Right hindlimb (tissue), 1 donor: ENCODE data around the gene FHIT.
A peak's percentile ranks its signal among the peaks of the same experiment; 100 is the strongest.

Source experiments
- DNase-seq: peaks from one replicate; pipeline ENCODE4 v3.0.0-alpha.2; 2018

Gene FHIT

DNA sequence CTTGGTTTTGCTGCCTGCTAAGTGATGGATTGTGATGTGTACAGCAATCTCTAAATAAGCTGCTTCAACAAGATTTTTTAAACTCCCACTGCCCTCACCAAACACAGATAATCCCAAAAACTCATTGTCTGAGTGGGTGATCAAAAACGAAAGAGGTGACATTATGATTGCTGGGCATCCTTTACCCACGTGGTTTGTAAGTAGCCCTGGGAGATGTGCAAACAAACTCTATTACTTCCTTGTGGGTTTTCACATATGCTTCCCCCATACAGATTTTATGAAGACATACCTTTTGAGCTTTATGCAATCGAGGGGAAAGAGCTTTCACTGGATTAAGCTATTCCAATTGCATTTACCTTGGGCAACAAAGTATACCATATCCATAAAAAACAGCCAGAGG is 1000.4 kb downstream of the FHIT start:
- no peak for DNase-seq

DNA sequence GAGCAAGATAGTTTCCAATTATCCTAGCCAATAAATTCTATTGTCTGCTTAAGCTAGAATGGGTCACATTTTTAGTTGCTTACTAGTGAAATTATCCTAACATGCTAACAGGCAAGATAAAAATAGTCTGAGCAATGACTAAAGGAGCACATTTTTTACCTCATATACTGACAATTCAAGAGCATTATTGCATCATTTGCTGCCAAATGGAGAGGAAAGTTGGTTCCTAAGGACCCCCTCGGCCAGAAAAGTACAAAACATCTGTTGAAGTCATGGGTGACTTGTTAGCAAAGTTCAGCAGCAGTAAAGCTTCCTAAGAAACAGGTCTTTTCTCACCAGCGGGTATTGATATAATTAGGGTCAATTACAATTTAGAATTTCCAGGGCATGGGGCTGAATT is 1001.0 kb downstream of the FHIT start:
- no peak for DNase-seq

DNA sequence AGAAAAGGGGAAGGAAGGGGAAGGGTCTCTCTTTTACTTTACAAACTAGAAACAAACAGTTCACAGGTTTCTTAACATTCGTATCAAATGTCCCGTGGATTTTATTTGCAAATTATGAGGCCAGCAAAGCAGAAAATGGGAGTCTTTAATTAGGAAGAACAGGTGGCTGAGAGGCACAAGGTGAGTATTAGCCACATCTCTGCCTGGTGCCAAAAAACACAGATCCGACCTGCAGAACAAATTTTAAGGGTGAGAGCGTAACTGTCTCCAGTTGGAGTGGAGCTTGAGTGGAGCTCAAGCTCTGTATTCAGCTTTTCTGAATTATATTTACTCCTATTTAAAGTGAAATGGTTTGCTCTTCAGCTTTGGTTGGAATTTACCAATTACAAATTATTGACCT is 1004.9 kb downstream of the FHIT start:
- DNase-seq: no peak

DNA sequence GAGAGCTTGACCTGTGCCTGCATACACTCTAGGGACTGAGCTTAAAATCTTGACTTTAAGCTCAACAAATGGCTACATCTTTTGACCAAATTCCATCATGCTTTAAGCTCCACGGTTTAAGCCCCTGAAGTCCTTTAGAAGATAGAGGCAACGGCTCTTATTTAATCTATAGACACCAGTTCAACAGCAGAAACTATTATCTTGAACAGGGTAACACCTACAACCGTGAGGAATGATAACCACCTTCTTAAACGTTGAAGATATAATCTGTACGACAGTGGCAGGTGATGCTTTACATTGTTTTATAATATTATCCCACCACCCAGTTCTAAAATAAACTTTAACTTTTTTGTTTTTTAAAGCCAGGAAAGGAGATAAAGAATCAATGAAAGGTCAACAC is 1007.8 kb downstream of the FHIT start:
- no peak for DNase-seq

DNA sequence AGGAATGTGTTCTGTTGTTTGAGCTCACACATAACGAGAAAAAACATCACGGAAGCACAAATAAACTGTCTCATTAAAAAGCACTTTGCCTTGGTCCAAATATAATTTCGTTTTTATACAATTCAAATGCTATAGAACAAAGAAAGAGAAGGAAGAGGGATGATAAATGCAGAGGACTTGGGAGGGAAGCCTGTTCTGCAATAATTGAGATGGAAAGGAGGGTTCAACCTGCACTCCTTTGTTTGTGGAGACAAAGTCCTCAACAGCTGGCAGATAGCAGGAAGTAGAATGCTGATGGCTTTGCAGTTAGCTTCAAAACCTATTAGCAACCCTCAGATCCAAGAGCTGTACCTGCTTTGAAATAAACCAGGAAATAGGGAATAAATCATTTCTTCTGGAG is 1010.8 kb downstream of the FHIT start:
- no peak for DNase-seq

DNA sequence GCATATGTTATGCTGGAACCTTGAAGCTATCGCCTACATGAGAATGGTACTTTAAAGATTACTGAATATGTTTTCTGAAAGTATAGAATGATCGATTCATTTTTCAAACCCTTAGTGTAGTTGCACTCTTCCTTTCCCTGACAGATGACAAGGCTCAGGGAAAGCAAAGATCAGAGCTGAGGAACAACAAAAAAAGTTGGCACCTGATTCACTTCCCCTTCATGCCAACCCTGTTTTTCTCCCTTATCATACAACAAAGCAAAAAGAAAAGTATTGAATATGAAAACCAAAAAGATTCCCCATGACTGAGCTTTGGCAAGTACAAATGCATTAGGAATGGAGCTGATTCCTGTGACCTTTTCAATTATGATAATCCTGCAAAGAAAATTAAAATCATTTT is 1012.7 kb downstream of the FHIT start:
- DNase-seq: no peak

DNA sequence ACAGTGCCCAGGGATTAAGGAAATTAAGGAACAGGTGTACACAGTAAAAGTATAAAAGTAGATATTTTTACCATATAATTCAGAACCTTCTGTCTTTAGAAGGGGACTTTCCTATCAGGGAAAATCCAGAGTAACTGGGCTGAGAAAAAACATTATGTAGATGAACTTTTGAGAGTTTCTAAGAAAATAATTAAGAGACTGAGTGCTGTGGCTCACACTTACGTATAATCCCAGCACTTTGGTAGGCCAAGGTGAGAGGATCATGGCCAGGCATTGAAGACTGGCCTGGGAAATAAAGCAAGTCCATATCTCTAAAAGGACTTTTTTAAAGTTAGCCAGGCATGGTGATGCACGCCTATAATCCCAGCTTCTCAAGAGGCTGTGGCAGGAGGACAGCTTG is 1021.8 kb downstream of the FHIT start:
- DNase-seq: no peak

DNA sequence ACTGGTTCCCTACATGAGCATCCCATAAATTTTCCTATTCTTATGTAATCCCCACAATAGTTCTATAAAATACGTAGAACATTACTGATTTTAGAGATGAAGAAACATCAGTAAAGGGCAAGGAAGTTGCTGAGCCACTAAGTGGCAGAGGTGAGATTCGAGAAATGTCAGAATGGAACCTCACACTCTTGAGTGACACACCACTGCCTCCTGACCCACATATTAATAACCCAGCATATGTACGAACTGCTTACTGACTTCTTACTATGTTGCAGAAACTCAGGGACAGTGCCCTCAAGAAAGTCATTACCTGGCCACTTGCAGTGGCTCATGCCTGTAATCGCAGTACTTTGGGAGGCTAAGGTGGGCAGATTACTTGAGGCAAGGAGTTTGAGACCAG is 1022.4 kb downstream of the FHIT start:
- no peak for DNase-seq

DNA sequence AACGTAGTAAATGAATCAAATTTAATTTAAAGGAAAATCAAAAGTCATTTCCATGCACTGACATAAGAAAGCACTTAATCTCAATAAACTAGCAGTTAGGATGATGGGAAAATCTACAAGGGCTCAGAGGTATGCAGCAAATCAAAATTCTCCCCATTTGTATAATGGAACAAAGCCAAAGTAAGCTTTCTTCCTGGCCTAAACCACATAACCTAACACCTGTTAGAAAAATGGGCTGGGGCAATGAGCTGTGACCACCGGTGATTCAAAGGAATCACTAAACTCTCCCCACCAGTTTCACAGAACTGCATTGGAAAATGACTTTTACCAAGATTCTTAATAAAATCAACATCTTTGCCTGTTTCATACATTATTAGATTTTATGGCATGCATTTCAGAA is 1024.3 kb downstream of the FHIT start:
- no peak for DNase-seq

DNA sequence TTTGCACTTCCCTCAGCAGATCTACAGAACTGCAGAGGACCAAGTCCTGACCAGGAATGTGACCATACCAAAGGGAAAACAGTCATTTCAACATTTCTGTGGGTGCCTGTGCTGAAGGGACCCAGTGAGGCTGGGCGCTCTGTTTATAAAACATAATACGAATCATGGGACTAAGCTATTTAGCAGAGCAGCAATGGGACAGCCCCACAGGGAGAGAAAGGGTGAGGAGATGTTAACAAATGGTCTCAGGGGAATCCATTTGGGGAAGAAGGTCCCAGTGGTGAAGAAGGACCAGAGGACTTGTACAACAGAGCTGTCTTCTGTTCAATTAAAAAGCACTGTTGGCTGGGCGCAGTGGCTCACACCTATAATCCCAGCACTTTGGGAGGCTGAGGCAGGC is 1025.4 kb downstream of the FHIT start:
- no peak for DNase-seq

DNA sequence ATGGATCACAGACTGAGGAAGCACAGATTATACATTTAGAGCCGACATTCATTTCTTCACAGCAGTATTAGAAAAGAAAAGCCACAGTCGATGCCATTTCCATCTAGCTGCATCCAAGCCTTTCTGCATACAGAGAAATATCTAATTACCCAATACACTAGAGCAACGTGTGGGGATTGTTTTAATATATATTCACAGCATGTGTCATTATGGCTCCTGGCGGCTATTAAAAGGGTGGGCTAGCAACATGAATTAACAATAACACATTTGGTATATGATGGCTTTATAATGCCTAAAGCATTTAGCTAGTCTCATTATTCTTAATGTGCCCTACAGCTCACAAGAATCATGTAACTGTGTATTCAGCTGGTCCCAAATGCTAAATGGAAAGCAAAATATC is 1030.5 kb downstream of the FHIT start:
- no peak for DNase-seq

DNA sequence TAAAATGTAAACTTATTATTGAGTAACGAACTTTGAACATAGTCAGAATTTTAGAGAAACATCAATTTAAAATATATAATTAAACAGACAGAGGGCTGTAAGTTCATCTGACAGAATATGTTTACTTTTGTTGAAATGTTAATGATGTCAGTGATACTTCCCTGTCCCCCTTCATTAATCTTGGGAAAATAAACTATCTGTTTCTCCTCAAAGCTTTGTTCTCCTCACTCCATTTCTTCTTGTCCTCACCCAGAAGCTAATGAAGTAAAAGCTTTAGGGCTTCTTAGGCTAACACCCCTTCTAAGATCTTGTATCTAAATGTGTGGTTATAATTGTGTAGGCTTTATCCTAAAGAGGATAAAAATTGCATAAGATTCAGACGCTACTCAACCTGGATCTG is 1031.8 kb downstream of the FHIT start:
- no peak for DNase-seq

DNA sequence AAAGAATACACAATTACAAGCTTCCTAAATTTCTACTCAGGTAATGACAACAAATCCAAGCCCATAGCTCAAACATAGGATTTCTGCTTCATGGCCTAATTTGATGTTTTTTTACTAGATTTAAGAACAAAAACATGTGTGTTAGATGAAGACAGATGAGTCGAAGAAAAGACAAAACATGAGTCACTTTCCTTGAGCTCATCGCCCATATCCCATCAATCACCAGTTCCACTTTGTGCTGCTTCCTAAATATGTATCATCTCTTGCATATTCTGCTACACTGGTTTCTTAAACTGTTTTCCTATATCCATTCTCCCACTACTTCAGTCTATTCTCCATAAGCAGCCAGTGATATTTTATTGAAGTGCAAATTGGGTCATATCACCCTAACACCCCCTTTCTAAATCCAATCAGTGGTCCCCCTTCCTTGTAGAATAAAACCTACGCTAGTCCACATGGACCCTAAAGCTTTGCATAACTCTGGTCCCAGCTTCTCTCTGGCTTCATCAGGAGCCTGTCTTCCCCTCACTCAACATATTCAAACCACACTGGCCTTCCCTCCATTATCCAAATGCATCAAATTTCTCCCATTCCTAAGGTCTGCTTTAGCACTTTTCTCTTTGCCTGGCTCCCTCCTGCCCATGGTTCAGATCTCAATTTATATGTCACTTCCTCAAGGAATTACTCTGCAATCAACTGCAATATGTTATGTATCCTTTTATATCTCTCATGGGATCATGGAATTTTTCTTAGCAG is 1033.9 kb downstream of the FHIT start:
- no peak for DNase-seq

DNA sequence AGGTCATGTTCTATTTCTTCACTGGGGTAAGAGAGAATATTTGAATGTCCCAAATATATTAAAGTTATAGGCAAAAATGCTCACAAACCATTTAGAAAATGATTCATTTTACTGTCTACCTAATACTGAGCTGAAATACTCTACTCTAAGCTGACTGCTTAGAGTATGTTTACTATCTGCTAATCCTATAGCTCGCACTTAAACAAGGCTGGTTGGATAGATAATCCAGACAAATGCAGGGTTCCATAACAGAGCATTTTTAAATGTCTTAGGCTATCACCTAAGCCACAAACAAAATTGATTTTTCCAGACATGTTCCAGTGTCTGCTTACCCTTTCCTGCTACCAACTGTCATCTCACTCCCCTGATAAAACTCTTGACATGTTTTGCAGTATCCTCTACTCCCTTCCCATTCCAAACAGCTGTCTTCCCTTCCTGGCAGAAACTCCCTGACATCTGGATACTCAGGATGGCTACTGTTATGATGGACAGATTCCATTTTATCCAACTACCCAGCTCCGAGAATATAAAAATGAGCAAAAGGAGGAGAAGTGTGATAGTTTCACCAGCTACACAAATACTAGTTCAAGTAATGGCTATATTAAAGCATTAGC is 1034.7 kb downstream of the FHIT start:
- DNase-seq: no peak

DNA sequence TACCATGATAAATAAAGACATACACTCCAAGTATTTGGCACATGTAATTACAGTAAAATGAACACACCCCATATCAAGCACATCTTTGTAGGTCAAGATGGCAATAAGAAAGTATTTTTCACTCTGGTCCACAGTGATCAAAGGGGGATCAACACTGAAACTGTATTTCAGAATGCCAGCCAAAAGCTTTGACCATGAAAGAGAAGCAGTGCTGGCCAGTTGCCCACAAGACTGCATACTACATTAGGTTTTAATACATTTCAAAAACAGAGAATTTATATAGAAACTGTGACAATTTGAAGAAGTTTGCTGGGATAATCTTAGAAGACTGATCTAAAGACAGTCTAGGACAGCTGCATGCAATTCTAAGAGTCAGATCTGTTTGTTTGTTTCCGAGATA is 1035.3 kb downstream of the FHIT start:
- peak; percentile 23 for DNase-seq

DNA sequence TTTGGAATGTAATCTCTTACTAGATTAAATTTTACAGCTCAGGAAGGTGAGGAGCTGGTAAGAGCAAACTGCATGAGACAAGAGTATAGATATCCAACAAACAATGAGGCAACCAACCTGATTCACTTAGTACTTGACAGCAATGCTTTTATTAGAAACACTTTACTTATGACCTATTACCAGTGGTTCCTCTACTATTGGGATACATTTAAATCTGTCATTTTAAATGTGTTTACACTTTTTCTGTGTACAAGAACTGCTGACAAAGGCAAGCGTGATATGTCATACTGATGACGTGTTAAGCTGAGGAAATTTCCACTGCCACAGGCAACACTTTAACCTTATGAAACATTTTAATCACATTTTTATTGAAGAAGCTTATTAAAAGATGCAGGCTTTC is 1043.3 kb downstream of the FHIT start:
- no peak for DNase-seq

DNA sequence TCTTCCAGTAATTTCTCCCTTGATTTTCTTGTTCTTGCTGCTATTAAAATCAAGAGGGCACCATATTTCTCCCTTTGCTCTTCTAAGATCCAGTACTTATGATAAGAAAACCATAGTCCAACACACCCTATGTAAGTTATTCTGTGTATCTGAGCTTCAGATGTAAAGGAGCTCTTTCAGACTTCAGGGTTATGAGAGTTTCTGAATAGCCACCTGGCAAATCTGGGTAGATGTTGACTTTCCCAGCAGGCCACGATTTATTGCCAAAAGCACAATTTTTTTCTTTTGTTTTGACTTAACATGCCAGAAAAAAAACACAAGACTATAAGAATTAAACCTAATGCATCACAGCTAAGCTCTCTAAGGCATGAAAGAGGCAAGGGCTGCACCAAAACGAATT is 1045.0 kb downstream of the FHIT start:
- DNase-seq: no peak

DNA sequence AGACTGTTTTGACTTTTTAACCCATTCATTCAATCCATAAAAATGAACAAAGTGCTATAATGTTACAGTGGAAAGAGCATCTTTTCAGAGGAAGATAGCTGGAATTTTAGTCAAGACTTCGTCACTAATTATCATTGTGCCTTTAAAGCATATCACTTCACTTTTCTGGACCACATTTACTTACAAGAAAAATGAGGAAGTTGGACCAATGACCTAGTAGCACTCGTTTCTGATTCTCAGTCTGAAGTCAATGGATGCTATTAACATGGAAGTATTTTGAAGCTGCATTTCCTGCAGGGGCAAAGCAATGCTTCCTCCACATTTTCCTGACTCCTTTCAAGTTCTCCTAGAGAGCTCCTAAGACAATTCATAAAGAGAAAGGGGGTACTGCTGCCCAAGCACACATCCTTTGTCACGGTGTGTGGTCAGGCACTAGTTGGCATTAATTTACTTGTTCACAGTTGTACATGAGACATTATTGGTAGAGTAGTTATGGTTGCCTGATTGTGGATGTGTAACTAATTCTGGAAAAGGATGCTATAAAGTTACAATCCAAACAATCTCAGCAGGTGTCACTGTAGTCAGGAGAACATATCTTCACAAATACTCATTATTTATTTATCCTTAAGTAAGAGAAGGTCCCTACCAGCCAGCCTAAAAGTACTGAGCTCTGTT is 1049.1 kb downstream of the FHIT start:
- DNase-seq: no peak

DNA sequence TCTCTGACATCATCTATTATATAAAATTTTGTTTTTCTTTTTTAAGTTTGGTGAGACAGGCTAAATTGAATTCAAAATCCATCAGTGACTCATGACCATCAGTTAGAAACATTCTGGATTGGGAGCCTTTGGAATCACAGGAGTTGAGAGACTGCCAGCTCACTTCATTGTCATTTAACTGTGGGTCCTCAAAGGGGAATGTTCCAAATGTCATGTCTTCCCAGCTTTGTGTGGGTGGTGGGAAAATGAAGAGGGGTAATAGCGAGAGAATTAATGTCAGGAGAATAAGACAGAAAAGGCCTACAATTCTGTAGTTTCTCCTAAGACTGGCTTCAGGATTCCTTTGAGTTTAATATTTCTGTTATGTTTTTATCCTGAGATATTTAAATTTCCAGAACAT is 1051.9 kb downstream of the FHIT start:
- no peak for DNase-seq

DNA sequence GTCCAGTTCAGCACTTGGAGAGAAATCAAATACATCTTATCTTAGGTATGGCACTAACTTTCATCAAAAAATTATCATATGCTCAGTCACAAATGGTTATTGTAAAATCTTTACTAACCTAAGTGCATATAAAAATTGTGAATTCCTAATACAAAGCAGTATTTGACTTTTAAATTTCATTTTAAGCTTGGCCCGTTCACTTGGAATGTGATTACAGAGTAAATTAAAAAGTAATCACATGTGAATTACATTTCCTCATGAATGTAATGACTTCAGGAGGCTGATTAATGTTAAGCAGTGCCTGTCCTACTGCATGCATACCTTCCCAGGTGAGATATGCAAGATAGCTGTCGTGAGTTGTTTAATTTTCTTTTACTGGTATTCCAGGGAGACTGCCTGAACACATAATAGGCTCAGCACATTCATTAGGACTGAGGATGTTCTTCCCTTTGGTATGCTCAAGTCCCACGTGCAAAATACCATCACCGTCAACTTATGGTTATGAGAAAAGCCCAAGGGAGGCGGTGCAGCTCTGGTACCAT is 1053.0 kb downstream of the FHIT start:
- no peak for DNase-seq

DNA sequence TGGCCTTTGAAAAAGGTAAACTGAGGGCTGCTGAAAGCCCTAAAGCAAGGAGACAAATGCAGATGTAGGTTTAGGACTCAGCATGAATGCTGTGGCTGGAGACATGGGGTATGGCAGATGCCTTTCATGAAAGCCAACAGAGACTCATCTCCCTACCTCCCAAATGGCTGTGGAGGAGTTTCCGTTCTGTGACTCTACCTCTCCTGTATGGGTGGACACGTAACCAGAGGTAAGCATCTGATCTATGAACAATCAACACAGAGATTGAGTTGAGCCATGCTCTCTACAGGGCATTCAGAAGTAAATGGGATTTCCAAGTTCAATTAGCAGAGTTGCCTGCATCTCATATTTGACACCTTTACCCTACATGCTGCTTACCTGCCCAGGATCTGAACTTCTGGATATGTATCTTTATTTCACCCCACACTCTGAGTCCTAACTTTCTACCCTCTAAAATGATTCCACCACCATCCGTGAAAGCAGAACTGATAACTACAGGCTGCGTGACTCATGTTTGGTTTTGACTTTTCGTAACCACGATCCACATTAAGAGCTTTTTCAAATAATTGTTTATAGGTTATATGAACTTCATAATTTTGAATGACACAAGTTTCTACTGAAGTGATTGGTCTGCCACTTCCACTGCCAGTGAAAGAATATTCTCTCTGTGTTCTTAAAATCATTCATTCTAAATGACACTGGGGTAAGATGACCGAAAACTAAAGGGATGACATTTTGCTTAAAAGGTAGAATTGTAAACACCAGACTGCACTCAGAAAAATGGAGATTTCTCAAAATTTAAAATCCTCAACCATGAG is 1058.7 kb downstream of the FHIT start:
- no peak for DNase-seq

DNA sequence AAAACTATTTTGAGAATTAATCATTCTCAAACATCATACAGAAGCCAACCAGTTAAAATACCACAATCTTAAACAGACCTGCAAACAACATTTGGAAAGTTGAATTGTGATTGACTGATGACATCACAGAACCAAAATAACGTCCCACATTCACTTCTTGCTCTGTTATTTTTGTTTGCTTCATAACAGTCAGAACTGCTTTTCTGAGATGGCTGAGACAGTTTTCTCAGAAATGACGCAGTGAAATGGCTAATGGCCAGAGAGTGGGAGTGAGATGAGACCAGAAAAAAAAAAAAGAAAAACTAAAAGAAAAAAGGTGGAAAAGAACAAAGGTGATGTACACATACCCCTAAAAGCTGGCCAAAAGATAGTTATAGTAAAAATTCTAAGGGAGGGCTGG is 1061.2 kb downstream of the FHIT start:
- no peak for DNase-seq

DNA sequence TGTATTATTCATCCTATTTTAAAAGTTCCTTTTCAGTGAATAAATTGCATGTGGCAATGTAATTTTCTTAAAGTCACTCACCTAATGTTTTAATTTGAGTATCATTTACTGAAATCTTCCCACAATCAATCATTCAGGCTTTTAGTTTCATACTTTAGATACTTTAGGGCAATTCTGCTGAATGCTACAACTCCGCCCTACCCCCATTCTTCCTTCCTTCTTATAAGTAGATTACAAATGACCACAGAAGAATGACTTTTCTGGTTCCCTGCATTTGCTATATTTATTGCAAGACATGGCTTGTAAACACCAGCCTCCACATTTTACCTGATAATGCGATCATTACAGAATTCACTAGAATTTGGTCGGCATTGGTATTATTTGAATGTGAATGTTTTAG is 1061.9 kb downstream of the FHIT start:
- DNase-seq: no peak
